RWPE1 (cell line): ENCODE measurements around the gene PRKCZ.

Experiments
- CTCF ChIA-PET: fragments of 350-600 bp; sonication (Branson Sonifier 250); formaldehyde crosslinking; extraction: SDS; loops from one replicate; lab custom pipeline; 2021; lab: Yijun Ruan, JAX
- POLR2A ChIA-PET: fragments of 400-600 bp; formaldehyde crosslinking; extraction: SDS; loops from one replicate; lab custom pipeline; 2020; ENCODE audit warnings: antibody characterized with exemption; ENCODE audit not compliant: low non-redundant PET; lab: Yijun Ruan, JAX
- DNase-seq: peaks from one replicate; pipeline ENCODE4 v3.0.0; 2012; ENCODE audit warnings: low spot score
- H3K27ac ChIP-seq: fragments of 450-650 bp; 2 replicates; pipeline ENCODE4 v1.5.1; 2017
- TF ChIP-seq, protein P1 (sequence below): fragments of 450-650 bp; conservative IDR thresholded peaks from 2 replicates; pipeline ENCODE4 v1.5.1; 2017; ENCODE audit warnings: low read depth, mild to moderate bottlenecking

The PRKCZ gene

DNA sequence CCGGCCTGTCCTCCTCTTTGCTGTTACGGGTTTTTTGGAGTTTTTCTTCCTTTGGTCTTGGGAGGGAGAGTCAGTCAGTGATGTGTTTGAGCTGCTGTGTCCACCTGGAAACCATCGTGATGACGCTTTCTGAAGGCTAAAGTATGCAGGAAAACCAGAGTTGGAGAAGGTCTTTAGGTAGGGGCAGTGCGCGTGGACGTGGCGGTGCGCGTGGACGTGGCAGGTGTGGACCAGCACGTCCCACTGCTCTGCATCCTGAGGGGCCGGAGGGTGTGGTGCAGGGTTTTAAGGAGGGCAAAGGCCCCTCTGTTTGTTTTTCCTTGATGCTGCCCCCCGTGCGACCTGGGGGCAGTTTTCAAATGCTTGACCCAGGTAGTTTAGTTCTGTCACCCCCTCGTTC lies 29.9 kb downstream of the PRKCZ start:
- no peak overlapping the region for H3K27ac ChIP-seq
- TF ChIP-seq, protein P1, sequence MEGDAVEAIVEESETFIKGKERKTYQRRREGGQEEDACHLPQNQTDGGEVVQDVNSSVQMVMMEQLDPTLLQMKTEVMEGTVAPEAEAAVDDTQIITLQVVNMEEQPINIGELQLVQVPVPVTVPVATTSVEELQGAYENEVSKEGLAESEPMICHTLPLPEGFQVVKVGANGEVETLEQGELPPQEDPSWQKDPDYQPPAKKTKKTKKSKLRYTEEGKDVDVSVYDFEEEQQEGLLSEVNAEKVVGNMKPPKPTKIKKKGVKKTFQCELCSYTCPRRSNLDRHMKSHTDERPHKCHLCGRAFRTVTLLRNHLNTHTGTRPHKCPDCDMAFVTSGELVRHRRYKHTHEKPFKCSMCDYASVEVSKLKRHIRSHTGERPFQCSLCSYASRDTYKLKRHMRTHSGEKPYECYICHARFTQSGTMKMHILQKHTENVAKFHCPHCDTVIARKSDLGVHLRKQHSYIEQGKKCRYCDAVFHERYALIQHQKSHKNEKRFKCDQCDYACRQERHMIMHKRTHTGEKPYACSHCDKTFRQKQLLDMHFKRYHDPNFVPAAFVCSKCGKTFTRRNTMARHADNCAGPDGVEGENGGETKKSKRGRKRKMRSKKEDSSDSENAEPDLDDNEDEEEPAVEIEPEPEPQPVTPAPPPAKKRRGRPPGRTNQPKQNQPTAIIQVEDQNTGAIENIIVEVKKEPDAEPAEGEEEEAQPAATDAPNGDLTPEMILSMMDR = no peak
- CTCF ChIA-PET = interaction anchor here (0.6 to 0.7 kb wide), 2 partner anchors 46 to 65 kb away, joined by 5 to 6 read pairs; no protein-coding TSS in a partner anchor

DNA sequence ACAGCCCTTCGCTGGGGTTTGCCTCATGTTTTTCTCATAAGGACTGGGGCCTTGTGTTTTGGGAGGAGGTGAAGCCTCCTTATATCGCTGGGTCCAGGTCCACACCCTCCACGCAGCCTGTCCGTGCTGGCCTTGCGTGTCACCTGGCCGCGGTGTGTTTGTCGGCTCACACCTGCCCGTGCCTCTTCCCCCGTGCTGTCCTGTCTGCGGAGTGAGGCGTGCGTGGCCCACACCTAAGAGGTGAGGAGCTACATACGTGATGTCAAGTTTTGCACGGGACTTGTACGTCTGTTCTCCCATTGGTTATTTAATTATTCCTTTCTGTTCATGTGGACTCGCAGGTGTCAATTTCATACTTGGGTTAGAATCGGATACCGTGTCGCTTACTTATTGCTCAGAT lies 30.7 kb downstream of the PRKCZ start:
- CTCF ChIA-PET = no interaction called here
- no peak overlapping the region for H3K27ac ChIP-seq
- POLR2A ChIA-PET = no interaction called here
- TF ChIP-seq, protein P1 = no peak
- DNase-seq = no peak

More for the DNA sequence above, 29.9 kb downstream of the PRKCZ start:
- POLR2A ChIA-PET = no interaction called here
- DNase-seq = no peak

DNA sequence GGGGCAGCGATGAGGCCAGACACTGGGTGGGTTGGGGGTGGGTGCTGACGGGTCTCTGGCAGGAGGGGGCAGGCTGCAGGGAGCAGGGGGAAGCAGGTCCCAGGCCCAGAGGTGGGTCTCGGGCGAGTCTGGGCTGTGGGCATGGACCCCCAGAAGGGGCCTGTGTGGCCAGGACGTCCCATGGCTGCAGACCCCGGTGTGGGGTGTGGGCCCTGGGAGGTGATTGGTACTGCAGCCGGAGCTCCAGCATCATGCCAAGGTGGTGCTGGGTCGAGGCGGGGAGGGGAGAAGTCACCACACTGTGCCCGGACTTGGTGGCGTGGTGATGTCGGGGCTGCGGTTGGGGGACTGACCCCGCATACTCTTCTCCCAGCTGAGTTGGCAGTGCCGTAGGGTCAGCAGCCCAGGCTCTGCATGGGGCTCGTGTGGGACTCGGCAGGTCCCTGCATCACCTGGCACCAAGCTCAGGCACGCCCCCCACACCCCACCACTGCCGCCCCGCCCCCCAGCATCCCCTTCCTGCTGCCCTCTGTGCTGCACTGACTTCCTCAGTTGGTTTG lies 31.2 kb downstream of the PRKCZ start:
- TF ChIP-seq, protein P1 = no peak
- H3K27ac ChIP-seq = no peak overlapping the region
- no peak for DNase-seq
- ChIA-PET CTCF (no interaction called here), POLR2A (no interaction called here)

DNA sequence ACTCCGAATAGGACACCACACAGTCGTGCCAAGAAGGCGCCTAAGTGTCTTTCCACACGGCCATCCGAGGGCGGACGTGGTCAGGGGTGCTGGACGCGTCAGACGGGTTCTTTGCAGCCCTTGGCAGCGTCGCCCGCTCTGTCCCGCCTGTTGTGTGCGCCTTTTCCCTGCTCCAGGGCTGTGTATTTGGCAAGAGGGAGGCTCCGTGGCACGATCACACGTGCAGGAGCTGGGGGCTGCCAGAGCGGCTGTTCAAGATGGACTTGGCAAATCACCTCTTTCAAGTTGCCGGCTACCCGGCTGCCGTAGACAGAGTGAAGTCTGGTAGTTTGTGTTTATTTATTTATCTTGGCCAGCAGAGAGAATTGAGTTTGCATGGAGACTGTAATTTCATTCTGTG lies 31.9 kb downstream of the PRKCZ start:
- DNase-seq = no peak
- ChIA-PET CTCF (no interaction called here), POLR2A (no interaction called here)
- no peak overlapping the region for H3K27ac ChIP-seq
- TF ChIP-seq, protein P1 = no peak

DNA sequence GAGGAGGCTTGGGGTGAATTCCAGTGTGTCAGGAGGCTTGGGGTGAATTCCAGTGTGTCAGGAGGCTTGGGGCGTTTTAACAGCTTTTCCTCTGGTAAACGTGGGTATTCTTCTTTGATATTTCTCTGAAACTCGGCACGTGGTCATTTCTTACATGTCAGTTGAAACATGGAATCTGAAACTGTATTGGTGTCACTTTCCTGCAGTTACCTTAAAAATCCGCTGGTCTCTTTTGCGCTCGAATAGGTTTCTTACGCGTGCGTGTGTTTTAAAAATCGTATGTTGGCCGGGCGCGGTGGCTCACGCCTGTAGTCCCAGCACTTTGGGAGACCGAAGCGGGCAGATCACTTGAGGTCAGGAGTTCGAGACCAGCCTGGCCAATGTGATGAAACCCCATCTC lies 33.5 kb downstream of the PRKCZ start:
- TF ChIP-seq, protein P1 = no peak
- no peak for DNase-seq
- ChIA-PET CTCF (interaction anchor here (0.7 to 1.1 kb wide), 2 partner anchors 27 to 90 kb away, joined by 3 to 5 read pairs; no protein-coding TSS in a partner anchor), POLR2A (no interaction called here)
- H3K27ac ChIP-seq = no peak overlapping the region

DNA sequence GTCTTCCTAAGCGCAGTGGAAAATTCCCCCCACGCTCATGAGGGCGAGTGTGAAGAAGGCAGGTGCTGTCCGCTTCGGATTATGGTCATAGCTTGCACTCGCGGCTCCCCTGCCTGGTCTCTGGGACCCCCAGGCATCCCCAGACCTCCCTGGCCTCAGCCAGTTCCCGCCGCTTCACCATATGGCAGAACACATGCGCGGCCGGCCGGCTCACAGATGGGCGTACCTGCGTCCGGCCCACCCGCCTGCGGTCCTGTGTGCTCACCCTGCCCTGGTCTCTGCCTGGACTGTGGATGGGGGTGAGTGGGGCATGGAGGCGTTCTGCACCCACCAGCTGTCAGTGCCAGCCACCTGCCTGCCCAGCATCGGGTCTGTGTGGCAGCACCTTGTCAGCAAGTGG lies 34.1 kb downstream of the PRKCZ start:
- CTCF ChIA-PET = interaction anchor here (0.7 to 1.1 kb wide), 2 partner anchors 28 to 90 kb away, joined by 3 to 5 read pairs; no protein-coding TSS in a partner anchor
- TF ChIP-seq, protein P1 = no peak
- POLR2A ChIA-PET = no interaction called here
- DNase-seq = no peak
- no peak overlapping the region for H3K27ac ChIP-seq
